Activated CD4-positive, alpha-beta T cell treated with anti-CD3 and anti-CD28 coated beads, Interleukin-2, Interleukin-4, amounts not matched to agents 100 ng/mL and 50 ng/mL, durations not matched to agents 16 hours and 8 hours (primary cell): ENCODE measurements around the gene BBS12.

Experiments
- DNase-seq: peaks from one replicate; pipeline ENCODE4 v3.0.0-alpha.2; 2020; ENCODE audit warnings: low spot score

BBS12 gene

GRCh38 chr4:122715221-122715620, 17.3 kb upstream of the BBS12 start:
- DNase-seq: peak; percentile 63

DNA sequence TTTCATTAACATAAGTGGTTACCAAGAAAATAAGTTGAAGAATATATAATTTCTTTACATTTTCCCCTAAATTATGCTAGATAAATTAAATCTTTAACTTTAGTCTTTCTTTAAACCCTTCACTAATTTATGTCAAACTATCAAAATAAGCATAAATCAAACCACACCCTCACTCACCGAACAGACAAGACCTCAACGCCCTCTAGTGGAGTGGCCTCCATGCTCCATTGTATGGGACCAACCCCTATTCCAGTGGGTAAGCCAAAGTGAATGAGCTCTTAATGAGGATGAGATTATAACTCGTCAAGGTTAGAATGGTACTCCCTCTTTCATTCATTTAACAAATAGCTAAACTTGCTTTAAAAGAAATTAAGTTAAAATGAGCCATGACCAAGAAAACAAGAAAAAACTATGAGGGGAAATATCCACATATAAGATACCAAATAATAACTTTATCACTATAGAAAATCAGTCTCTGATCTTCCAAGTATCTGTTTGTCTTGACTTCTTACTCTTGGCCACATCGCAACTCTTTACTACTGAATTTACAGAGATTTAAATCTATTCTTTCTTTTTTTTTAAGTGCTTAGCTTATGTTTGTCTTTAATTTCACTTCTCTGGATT, 15.6 kb upstream of the BBS12 start:
- peak; percentile 87 for DNase-seq

DNA sequence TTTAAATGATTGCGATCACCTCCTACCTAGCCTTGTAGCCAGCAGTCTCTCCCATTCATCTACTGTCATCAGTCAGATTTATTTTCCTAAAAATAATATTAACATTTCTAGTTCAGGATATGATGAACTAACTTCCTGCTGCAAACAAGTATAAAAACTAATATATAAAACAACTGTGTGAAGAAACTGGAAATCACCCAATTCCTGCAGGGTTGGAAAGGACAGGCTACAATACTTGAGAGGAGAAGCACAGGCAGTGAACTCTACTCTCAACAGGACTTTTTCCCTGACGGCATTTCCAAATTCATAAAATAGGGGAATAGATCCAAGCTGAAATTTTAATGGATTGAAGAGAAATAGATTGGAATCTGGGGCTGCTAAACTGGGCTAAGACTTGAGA, 14.2 kb upstream of the BBS12 start:
- no peak for DNase-seq

DNA sequence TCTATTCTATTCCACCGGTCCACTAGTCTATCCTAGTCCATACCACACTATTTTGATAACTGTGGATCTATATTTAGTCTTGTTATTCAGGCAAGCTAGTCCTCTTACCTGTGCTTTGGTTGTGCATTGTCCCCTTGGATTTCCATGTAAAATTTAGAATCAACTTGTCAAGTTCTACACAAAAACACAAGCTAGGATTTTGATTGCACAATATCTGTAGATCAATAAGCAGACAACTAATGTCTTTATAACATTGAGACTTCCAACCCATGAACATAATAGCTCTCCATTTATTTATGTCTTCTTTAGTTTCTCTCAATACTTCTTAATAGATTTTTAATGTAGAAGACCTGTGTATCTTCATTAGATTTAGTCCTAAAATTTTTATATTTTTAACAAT, 10.2 kb upstream of the BBS12 start:
- no peak for DNase-seq

GRCh38 chr4:122728856-122729255, 3.6 kb upstream of the BBS12 start:
- DNase-seq: no peak

DNA sequence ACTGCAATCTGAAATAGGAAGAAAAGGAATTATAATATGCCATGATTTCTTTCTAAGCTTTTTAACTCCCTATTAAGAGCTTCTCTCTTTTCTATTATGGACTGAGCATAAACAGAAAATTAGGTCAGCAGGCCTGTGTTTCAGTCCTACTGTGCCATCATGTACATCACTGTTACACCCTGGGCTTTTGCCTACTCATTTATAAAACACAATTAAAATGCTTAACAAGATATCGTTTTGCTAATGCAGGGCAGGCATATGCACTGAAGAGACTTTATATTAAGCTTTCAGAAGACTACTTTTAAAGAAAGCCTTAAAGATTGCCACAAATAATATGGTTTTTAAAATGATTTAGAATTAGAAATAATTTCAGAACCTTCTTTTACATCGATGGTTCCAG, 828 bp upstream of the BBS12 start:
- no peak for DNase-seq

DNA sequence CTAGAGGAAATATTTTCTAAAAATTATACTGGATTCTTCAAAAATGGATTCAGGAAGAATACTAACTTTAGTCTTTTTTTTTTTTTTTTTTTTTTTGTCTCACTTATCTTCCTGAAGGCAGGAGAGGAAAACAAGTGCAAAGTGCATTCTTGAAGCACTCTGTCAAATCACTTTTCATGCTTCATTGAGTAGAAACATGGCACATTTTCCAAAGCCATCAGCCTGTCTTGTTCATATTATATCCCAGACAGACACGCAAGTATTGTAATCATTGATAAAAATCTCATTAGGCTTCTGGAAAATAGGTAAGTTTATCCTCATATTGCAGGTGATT, 1.2 kb downstream of the BBS12 start:
- DNase-seq: no peak

- DNase-seq: no peak
Measured at GRCh38 chr4:122739174-122739573, 6.7 kb downstream of the BBS12 start.

GRCh38 chr4:122742933-122743829, 10.7 kb downstream of the BBS12 start:
- DNase-seq: no peak

- DNase-seq: no peak
Measured at GRCh38 chr4:122744229-122744628, 11.7 kb downstream of the BBS12 start.

DNA sequence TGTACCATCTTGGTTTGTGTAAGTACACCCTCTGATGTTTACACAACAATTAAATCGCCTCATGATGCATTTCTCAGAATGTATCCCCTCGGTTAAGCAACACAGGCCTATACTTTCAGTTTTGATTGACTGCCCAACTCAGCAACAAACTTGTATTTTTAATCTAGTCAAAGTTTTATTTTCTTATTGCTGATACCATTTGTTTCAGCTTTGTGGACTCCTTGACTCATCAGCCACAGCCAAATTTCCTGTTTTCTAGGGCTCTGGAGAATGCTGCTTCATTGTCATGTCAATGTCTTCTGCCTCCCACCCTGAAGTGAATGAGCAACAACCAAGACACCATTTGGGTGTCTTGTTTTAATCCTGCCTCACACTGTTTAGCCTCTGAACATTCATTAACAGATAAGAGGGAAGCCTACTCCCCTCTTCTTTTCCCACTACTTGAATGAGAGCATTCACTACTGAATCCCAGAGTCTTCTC, 14.0 kb downstream of the BBS12 start:
- DNase-seq: peak; percentile 43

DNA sequence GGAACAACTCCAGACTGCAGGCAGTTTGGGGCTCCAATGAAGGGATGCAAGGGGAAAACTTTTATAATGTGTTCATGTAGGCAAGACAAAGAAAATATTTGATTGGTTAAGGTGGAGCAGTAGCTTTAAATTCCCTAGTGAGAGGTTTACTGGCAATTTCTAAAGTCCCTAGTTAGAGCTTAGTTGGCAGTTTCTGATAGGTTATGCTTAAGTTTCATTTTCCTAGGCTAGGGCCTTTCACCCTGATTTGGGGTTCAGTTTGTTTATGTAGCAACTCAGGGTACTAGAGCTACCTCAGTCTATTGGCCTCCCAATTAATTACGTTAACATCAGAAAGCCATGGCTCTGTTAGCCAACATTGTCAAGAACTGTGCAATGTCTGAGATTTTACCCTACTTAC, 14.6 kb downstream of the BBS12 start:
- DNase-seq: no peak

DNA sequence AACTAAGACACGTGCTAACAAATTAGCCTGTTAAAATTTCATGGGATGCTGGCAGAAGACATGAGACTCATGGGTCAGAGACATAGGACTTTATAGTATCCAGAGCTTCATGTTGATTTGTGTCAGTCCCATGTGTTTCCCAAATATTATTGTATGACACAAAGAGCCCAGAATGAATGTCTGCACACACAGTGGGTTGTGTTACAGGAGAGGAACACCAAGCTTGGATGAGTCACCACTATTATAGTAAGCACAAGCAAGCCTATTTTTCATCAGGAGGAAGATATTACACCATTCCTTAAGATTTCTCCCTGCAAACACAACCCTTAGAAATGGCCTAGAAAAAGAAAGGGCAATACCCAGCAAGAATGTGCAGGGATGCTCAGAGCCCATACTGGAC, 15.4 kb downstream of the BBS12 start:
- no peak for DNase-seq

- no peak for DNase-seq
Measured at GRCh38 chr4:122749704-122750454, 17.4 kb downstream of the BBS12 start.

GRCh38 chr4:122755675-122756074, 23.2 kb downstream of the BBS12 start:
- no peak for DNase-seq

GRCh38 chr4:122758033-122758432, 25.5 kb downstream of the BBS12 start:
- peak; percentile 45 for DNase-seq

DNA sequence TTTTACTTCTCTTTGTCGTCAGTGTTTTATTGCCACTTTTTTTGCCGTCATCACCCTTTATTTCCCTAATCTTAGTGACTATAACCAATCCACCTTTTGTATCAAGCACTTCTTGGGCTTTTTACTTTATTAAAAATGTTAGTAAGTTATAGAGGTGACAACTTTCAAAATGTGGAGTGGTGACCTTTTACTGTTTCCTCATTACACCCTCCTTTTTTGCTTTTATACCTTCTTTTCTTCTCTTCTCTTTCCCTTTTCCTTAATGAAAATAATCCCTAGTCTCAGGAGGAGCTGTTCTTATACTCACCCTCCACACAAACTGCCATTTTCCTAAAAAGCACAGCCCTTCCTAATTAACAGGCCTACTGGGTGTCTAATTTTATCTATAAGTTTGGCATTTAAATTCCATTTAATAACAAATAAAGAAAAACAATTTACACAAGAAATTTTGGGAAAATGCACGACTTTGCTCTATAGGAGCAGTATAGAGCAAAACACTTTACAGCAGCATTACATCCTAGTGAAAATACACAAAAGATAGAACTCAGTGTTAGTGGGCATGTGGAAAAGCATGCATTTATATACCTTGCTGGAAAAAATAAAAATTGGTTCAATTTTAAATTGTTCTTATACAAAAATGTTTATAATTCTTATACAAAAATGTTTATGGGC, 27.3 kb downstream of the BBS12 start:
- no peak for DNase-seq

DNA sequence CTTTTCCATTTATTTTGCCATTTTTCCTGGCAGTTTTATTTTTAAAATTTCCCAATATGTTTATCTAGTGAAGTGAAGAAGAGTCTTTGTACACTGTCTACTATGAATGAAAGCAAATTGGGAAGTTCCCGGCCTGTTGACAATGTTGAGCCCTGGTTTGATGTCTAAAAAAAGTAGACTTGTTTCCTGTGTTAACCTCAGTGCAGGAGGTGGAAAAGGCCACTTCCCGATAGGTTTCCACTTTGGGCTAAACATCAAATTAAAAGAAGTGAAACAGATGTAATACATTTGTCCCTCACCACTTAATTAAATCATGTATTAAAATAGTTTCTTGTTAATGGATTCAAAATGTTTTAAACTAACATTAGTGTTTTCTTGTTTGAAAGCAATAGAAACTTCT, 30.0 kb downstream of the BBS12 start:
- peak; percentile 59 for DNase-seq

DNA sequence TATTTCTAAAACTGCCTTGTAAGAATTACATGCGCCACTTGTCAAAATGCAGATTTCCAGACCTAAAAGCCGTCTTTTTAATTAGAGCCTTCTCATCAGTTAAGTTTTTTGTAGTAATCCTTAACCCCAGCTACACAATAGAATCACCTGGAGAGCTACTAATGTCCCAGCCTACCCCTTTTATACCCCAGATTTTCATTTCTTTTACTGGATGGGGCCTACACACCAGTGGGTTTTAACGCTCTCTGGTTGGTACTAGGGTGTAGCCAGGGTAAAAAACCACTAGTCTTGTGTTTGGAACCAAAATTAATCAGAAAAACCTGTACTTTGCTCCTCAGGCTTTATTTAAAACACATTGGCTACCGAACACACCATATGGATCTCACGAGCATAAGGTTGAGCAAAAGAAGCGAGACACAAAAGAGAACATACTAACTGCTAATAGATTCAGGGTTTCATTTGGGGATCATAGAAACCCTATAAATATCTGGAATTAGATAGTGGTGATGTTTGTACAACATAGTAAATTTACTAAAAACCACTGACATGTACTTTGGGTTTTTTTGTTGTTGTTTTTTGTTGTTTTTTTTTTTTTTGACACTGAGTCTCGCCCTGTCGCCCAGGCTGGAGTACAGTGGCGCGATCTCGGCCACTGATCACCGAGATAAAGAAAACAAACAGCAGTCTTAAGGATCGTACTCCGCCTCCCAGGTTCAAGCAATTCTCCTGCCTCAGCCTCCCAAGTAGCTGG, 30.6 kb downstream of the BBS12 start:
- DNase-seq: no peak

DNA sequence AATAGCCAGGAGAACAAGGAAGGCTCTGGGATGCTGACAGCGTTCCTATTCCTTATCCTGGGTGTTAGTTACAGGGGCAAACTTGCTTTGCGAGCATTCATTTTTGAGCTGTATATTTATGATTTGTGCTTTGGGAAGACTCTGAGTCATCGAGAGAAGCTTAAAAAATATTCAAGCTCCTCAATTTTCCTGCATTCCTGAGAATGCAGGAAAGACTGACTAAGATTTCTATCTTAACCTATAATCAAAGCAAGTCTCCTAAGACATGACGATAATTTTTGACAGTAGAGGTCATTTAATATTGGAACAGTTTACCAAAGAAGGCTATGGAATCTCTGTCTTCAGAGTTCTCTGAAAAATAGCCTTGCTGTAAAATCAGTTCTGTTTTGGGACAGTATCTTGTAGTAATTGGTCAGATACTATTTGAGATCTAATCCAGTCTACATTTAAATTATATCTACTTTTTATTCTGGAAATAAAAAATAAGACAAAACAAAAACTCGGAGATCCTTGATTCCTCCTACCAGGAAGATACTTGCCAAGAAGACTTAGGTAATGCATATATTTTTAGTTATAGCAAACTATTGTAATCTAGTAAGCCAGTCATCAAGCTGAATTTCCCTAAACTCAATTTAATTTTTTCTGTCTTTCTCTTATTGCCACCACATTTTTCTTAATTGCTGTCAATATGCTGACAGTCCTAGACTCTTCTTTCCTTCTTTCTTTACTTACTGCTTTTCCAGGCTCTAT, 31.7 kb downstream of the BBS12 start:
- no peak for DNase-seq

- peak; percentile 83 for DNase-seq
Measured at GRCh38 chr4:122764821-122765215, 32.3 kb downstream of the BBS12 start.
